Endometrial microvascular endothelial cells (primary cell): ENCODE data around the gene PTPRF. TPM values are rescaled to one million over a fixed set of nuclear protein-coding genes. Genes with fewer than 3 reads are reported as not detected.

Experiments used
- in situ Hi-C: cut with HindIII; loops from 2 replicates; pipeline ENCODE4 v1.10.0; 2017; ENCODE audit warnings: low sequenced_read_pairs, low pct_unique_long_range_greater_than_20kb; ENCODE audit errors: inconsistent ontology term
- total RNA-seq: library from RNA; depleted of rRNA; stranded (reverse); fragments of >200 nt; gene quantifications from one replicate; pipeline ENCODE4 v1.2.3, GENCODE V29; 2015; ENCODE audit errors: inconsistent ontology term

Gene PTPRF
- total RNA-seq, 1 donor from 2014 or later = 75.3 TPM

DNA sequence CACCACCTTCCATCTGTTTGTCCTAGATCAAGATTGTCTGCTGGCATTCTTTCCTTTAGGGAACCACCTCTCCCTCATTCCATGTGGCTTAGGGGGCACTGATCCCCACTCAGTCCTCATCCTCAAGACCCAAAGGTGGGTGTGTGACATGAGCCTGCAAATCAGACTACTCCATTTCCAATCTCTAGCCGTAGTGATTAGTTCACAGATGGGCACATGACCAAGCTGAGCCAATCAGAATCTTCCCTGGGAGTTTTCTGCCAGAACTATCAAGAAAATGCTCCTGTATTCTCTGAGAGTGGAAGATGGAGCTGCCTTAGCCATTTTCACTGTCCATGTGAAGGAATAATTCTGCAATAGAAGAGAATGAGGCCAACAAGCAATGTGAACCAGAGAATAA lies 19.3 kb upstream of the PTPRF start:
- in situ Hi-C loops = no loop called here

DNA sequence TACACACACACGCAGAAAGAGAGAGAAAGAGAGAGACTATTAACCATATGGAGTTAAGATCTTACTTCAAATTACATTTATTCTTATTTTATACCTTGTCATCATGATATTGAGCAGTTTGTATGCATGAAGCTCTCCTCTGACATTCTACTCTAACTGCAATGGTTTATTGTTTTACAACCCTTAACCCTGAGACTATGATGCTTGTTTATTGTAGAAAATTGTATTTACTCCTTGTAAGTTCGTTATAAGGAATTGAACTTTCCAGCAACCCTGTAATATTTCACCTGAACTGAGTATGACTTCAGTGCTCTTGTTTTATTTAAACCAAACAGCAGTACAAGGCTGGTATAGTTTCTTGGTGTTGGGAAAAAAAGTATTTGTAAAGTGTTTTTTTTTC lies 18.6 kb upstream of the PTPRF start:
- in situ Hi-C loops = no loop called here

DNA sequence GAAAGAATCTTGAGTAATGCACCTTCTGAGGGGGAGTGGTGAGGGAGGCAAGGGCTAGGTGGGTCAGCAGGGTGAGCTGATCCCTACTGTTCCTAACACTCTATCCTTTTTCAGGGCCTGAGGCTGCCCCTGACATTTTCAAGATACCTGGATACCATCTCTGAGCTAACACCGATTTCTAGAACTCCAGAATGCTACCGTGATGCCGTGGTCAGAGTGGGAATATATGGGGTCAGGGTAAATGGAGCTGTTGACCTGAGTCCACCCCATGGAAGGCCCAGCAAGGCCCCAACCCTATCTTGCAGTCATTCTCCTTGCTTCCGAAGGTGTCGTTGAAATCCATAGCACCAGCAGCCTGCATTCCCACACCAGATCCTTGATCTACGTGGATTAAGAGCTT lies 18.0 kb upstream of the PTPRF start:
- in situ Hi-C loops = no loop called here

DNA sequence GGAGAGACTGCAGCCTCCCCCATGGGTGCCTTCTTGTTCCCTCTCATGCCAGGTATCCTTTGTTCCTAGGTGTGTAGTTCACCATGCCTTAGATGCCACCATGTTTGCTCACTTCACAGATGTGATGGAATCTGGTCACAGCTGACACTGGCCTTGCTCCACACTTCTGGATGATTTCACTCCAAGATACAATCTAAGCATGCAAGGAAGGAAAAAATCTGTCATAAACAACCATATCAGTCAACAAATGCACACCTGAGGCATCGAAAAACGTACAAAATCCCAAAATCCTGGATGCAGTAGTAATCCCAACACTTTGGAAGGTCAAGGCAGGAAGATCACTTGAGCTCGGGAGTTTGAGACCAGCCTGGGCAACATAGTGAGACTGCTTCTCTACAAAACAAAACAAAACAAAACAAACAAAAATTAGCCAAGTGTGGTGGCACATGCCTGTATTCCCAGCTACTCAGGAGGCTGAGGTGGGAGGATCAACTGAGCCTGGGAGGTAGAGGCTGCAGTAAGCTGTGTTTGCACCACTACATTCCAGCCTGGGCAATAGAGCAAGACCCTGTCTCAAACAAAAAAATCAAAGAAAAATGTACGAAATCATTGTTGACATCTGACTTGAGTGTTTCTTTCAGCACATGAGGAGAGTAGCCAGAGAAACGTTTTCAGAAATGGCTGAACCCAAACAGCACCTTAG lies 17.1 kb upstream of the PTPRF start:
- in situ Hi-C loops = no loop called here

DNA sequence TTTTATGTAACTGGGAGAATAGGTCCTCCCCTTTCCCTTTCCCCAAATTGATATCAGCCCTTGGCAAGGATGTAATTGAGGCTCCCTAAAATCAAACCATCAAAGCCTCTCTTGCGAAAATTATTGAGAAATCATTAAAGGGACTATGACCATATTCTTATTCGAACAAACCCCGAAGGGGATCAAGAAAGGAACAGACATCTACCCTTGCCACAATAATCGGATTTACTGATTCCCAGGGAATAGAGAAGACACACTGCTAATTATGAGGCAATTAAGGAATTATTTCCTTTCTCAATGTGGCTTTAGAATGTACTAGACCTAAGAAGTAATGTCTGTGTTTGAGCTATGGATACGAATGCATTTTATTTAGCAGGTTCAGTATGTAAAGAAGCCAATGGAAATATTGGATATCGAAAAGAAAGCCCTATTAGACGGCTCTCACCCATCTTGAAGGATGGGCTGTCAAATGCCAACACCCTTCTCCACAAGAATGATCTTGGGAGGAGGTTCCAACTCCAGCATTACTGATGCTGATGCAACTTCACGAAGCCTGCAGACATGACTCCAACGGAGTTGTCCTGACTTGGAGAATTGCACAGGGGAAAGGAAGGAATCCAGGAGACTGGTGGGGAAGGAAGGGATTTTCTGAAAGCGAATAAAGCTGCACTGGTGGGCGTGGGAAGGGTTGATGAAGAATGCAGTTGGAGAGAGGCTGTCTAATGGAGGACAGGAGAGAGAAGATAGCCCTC lies 11.6 kb upstream of the PTPRF start:
- in situ Hi-C loops = no loop called here

DNA sequence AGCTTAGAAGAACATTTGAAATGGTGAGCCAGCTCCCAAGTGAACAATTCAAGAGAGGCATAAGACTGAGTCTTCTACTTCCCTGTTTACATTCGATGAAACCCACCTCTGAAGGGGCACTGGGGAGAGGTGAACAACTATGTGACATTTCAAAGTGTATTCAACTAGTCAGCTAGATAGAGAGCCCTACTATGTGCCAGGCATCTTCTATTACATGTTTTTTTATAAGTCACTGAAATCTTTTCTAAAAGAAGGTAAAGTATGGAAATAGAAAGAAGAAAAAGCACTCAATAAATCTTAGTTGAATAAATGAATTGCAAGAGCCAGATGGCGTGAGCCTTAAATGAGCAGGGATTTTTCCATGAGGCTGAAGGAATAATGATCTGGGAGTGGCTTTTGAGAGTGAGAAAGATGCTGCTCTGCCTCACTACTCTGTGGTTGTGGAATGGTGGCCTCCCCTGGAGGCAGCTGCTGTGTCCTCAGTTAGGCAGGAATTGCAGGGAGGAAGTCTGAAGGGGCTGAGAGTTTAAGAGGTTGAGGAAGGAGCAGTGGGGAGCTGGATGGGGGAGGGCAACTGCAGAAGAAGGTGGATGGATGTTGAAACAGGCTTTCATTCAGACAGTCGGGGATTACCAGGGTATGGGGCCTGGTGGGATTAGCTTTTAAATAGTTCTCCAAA lies 10.4 kb upstream of the PTPRF start:
- in situ Hi-C loops = no loop called here

DNA sequence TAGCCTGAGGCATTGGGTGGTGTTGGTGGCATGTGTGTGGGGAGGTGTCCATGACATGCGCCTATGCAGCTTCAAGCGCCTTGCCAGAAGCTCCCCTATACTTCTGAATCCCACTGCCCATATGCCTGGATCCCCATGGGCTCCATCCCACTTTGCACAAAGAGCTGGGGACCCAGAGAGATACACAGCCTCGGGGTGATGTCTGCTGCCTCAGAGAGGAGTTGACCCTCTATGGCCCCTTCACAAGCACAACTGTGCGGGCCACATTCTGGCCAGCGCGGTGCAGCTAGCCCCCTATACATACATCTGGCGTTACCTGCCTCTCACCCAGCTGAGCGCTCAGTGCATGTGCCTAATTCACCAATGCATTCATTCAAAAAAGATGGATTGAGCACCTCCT lies 9.6 kb upstream of the PTPRF start:
- in situ Hi-C loops = no loop called here

DNA sequence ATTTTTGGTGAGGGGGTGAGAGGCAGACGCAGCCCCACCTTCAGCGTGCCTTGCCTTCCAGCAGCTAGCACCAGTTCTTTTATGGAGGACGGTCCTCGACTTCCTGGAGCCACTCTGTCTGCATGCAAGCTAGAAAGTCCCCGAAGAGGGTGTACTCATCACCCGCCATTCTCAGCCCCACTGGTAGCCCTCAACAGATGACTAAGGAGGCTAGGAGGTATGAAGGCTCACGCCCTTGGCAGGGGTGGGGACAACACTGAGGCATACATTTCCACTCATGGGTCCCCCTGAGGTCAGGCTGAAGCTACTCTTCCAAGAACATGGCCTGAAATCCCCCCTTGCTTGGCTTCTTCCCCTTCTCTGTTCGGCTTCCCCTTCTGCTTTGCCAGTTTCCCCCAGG lies 8.9 kb upstream of the PTPRF start:
- in situ Hi-C loops = no loop called here

DNA sequence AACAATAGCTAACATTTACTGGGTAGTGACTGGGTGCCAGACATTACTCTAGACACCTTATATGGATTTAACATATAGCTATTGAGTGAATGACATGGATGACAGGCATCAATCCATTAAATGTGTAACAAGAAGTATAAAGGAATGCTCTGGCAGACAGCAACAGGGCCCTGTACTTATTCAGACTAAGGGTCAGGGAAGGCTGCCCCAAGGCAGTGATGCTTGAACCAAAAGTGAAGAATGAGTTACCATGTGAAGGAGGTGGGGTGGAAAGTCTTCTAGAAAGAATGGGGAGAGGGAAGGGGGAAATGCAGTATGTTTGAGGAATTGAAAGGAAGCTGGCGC lies 8.3 kb upstream of the PTPRF start:
- in situ Hi-C loops = no loop called here

DNA sequence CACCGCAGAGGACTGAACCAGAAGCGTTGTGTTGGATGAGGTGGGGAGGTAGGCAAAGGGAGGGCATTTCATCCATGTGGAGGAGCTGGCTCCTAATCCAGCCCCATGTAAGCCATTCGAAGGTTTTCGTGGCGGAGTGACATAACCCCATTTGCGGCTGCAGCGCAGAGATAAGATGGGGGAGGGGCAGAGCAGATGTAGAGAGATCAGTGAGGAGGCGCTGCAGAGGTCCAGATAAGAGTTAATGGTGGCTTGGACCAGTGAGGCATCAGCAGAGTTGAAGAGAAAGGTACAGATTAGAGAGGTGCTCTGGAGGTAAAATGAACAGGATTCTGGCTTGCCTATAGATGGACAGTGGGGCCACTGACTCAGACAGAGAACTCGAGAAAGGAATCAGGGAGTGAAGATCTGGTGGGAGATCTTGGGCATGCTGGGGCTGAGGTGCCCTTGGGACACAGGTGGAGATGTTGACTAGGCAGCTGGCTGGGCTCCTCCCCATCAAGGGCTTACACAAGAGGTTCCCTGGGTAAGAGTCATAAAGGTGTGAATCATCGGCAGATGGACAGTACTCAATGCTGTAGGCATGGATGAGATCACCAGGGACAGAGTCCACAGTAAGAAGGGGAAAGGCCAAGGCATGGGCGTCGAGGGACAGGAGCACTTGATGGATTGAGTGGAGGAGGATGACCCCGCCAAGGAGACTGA lies 7.8 kb upstream of the PTPRF start:
- in situ Hi-C loops = no loop called here

DNA sequence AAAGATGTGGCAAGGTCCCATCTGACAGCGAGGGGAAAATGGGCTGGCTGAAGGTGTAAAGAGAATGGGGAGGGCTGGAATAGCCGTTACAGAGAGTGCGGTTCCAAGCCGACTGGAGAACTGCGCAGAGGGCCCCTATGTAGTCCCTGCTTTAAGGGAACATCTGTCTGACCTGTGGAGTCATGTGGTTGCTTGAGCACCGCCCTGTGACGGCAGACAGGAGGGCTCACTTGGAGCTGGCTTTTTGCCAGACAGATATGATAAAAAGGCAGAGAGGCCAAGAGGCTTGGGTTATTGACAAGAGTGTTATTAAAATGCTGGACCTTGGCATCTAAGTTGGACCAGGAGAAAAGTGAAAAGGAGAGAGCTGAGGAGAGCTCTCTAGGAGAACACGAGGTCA lies 5.9 kb upstream of the PTPRF start:
- in situ Hi-C loops = no loop called here

DNA sequence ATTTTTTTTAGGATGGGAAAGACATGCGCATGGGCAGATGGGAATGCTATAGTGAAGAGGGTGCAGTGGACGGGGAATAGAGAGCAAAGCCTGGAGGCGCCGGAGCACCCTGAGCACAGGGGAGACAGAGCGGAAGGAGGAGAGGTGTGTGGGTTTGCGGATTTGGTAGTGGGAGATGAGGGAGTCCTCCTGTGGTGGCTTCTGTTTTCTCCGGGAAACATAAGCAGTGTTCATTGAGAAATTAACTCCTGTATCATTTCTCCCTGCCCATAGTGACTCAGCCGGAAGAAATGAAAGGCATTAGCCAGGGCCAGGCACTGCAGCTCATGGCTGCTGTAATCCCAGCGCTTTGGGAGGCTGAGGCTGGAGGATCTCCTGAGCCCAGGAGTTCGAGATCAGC lies 4.7 kb upstream of the PTPRF start:
- in situ Hi-C loops = no loop called here

DNA sequence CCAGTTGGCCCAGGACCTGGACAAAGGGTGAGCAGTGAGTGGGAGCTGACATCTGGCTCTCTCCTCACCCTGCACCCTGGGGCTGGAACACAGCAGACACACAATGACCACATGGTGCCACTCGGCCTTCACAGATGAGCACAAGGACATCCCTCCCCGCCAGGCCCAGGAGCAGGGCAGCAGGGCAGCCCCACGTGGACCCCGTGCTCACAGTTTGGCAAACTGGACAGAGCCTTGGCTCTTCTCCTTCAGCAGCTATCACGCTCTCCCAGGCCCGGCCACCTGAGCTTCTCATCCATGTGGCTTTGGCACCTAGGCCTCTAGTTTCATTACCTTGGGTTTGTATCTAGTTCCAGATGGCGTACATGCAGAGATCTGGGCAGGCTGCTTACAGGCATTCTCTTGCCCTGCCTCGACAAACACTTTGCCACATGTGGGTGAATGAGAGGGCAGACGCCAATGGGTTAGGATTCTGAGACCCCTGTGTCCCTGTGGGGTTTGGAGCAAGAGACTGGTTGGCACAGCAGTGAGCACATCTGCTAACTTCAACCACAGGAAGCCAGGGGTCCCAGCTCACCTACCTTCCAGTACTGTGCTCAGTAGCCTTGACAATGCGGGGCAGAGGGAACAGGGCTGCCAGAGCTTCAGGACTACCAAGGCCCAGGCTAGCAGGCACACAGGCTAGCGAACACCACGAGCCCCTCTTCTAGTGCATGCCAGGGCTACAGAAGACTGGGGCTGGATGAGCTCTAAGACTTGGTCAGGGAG lies 3.4 kb upstream of the PTPRF start:
- in situ Hi-C loops = no loop called here

DNA sequence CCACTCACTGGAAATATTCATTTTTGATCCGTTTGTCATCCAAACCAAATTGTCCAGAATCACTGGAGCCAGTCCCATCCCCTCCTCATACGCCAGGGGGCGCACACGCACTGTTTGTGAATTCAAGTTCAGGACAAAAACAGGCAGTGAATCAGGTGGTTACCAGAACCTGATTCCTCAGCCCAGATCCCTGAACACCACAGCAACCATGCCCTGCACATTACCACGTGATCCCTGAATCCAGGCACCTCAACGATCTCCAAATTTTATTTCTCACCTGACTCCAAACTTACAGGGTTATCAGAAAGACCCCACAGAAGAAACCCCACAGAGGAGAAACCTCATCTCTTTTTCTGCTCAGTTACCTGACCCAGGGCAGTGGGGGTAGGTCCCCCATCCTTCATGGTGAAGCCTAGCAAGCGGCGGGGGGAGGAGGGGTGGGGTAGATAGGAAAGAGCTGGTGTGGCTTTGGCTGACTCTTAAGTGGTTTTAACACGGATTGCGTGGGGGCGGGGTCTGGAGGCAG lies 1.4 kb upstream of the PTPRF start:
- in situ Hi-C loops = no loop called here

DNA sequence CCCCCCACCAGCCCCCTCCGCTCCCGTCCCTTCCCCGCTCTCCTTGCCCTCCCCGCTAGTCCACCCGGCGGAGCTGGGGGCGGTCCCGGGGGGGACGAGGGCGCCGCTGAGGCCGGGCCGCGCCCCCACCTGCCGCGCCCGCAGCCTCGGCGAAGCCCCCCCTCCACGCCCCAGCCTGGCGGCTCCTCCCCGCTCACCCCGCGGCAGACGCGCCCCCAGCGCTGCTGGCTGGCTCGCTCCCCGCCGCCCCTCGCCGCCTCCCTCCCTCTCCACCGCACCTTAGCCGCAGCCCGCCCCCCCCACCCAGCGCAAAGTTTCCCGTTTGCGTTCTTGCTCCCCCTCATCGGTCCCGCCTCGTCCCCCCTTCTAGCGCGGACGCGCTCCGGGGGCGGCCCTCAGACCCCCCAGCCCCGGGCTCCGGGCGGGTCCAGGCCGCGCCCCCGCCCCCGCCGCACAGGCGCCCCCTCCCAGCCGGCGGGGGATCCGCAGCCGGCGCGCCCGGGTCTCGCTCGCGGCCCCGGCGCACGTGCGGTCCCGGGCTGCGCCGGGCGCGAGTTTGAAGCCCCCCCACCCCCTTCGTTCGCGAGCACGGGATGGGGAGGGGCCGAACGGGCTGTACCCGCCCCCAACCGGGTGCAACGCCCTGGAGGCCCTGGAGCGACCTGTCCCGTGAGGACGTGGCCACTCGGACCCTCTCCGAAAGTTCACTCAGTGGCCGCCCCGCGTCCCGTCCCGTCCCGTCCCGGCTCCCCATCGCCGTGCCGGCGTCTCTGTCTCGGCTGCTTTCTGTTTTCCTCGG lies 623 bp downstream of the PTPRF start:
- in situ Hi-C loops = no loop called here

DNA sequence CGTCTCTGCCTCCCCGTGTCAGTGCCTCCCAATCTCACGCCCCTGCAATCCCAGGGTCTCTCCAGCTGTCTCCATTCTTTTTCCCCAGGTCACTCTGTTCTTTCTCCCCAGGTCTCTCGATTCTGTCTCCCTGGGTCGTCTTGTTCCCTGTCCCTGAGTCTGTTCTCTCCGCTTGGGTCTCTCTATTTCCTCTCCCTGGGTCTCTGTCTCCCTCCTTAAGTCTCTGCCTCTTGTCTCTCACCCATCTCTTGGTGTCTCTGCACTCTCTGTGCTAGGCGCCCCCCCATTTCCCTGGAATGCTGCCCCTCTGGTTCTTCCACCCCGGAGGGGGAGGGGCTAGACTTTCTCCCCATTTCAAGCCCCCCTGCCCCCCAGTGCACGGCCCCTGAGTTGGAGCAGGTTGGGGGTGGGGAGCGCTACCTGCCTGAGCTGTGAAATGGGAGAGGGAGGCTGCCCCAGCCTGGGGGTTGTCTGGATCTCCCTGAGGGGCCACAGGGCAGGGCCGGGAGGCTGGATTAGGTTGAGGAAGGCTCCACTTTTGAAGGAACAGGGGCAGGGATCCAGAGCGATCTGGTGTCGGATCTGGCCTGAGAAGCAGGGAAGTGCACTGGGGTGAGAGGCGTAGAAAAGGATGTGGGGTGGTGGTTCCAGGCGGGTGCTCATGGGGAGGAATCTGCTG lies 1.4 kb downstream of the PTPRF start:
- in situ Hi-C loops = no loop called here

DNA sequence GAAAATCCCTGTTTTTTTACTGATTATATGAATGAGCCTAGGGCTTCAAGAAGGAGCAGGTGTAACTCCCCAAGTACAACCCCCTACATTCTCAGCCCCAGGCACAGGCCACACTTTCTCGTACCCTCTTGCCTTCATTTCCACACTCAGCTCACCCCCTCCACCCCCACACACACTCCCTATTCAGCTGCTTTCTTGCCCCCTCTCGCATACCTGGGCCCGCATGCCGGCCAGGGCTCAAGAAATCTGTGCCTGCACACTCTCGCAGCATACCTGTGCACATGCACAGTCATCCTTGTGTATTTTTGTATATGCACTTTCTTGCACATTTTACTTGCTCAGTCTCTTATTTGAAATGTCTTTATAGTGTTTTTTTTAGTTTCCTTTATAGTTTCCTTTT lies 2.0 kb downstream of the PTPRF start:
- in situ Hi-C loops = no loop called here

DNA sequence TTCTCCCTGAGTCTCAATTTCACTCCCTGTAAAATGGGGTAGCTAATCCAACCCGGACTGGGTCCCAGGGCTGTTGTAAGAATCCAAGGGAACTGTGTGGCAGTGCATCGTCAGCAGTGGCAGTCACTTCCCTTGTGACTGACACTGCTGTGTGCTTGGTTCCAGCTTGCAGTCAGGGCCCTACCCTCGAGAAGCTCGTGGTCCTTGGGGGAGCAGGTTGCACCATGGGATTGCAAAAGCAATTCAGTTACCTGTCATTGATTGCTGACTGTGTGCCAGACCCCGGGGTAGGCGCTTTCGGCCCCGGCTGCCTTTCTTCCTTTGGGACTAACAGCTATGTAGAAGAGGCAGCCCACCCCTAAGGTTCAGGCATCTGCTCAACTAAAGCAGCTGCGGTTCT lies 2.9 kb downstream of the PTPRF start:
- in situ Hi-C loops = no loop called here
